ENCODE data around the gene RAI2. TPM values are rescaled to one million over a fixed set of nuclear protein-coding genes. Genes with fewer than 3 reads are reported as not detected.

Gene RAI2
- total RNA-seq, 2 donors from 2014 or later, result 32.5 to 33.8 TPM

- intact Hi-C loops (cut with DNase I), result no loop called here
- no peak for DNase-seq (ENCODE audit: low spot score)
Measured at GRCh38 chrX:17833954-17834353, 27.1 kb downstream of the RAI2 start.

GRCh38 chrX:17831255-17831654 lies 29.8 kb downstream of the RAI2 start:
- intact Hi-C loops (cut with DNase I), result no loop called here
- no peak for DNase-seq (ENCODE audit: low spot score)

GRCh38 chrX:17830211-17830610 lies 30.9 kb downstream of the RAI2 start:
- intact Hi-C loops (cut with DNase I), result no loop called here
- no peak for DNase-seq (ENCODE audit: low spot score)

GRCh38 chrX:17829566-17829965 lies 31.5 kb downstream of the RAI2 start:
- no peak for DNase-seq (ENCODE audit: low spot score)
- intact Hi-C loops (cut with DNase I), result no loop called here

- intact Hi-C loops (cut with DNase I), result no loop called here
- DNase-seq (ENCODE audit: low spot score), result no peak
Measured at GRCh38 chrX:17828171-17828570, 32.9 kb downstream of the RAI2 start.

GRCh38 chrX:17826609-17827496 lies 34.2 kb downstream of the RAI2 start:
- DNase-seq (ENCODE audit: low spot score), result no peak
- intact Hi-C loops (cut with DNase I), result no loop called here

- intact Hi-C loops (cut with DNase I), result no loop called here
Measured at GRCh38 chrX:17824980-17825379, 36.1 kb downstream of the RAI2 start.

GRCh38 chrX:17822351-17822750 lies 38.7 kb downstream of the RAI2 start:
- intact Hi-C loops (cut with DNase I), result no loop called here
- no peak for DNase-seq (ENCODE audit: low spot score)

More at GRCh38 chrX:17824980-17825379, 36.1 kb downstream of the RAI2 start:
- DNase-seq (ENCODE audit: low spot score), result no peak

- no peak for DNase-seq (ENCODE audit: low spot score)
- intact Hi-C loops (cut with DNase I), result no loop called here
Measured at GRCh38 chrX:17820100-17820499, 41.0 kb downstream of the RAI2 start.

GRCh38 chrX:17818726-17819125 lies 42.4 kb downstream of the RAI2 start:
- no peak for DNase-seq (ENCODE audit: low spot score)
- intact Hi-C loops (cut with DNase I), result no loop called here

GRCh38 chrX:17817251-17817650 lies 43.8 kb downstream of the RAI2 start:
- intact Hi-C loops (cut with DNase I), result no loop called here
- DNase-seq (ENCODE audit: low spot score), result no peak

- intact Hi-C loops (cut with DNase I), result no loop called here
- DNase-seq (ENCODE audit: low spot score), result no peak
Measured at GRCh38 chrX:17814557-17814956, 46.5 kb downstream of the RAI2 start.

- no peak for DNase-seq (ENCODE audit: low spot score)
- intact Hi-C loops (cut with DNase I), result no loop called here
Measured at GRCh38 chrX:17814059-17814458, 47.0 kb downstream of the RAI2 start.

GRCh38 chrX:17813277-17813676 lies 47.8 kb downstream of the RAI2 start:
- intact Hi-C loops (cut with DNase I), result no loop called here
- no peak for DNase-seq (ENCODE audit: low spot score)

GRCh38 chrX:17812763-17813162 lies 48.3 kb downstream of the RAI2 start:
- no peak for DNase-seq (ENCODE audit: low spot score)
- intact Hi-C loops (cut with DNase I), result no loop called here

GRCh38 chrX:17809984-17810383 lies 51.1 kb downstream of the RAI2 start:
- intact Hi-C loops (cut with DNase I), result no loop called here
- DNase-seq (ENCODE audit: low spot score), result no peak

GRCh38 chrX:17809273-17809672 lies 51.8 kb downstream of the RAI2 start:
- no peak for DNase-seq (ENCODE audit: low spot score)

GRCh38 chrX:17805120-17805519 lies 56.0 kb downstream of the RAI2 start:
- intact Hi-C loops (cut with DNase I), result no loop called here
- DNase-seq (ENCODE audit: low spot score), result no peak

More at GRCh38 chrX:17809273-17809672, 51.8 kb downstream of the RAI2 start:
- intact Hi-C loops (cut with DNase I), result no loop called here

GRCh38 chrX:17803449-17803848 lies 57.6 kb downstream of the RAI2 start:
- intact Hi-C loops (cut with DNase I), result no loop called here
- DNase-seq (ENCODE audit: low spot score), result no peak

GRCh38 chrX:17802756-17803155 lies 58.3 kb downstream of the RAI2 start:
- no peak for DNase-seq (ENCODE audit: low spot score)
- intact Hi-C loops (cut with DNase I), result no loop called here

- intact Hi-C loops (cut with DNase I), result no loop called here
- DNase-seq (ENCODE audit: low spot score), result no peak
Measured at GRCh38 chrX:17801431-17801830, 59.7 kb downstream of the RAI2 start.
